Ovary (tissue), 9 donors: ENCODE data around the gene CDK7. TPM values are rescaled to one million over a fixed set of nuclear protein-coding genes. Genes with fewer than 3 reads are reported as not detected.
"Not testable (repeated sequence)": the region's sequence is repeated elsewhere in the genome, so short reads cannot be mapped to it uniquely, and the experiment has no call there.

ENCODE experiments used
- DNase-seq, 5 donors: peaks; one replicate each; pipeline ENCODE4 v3.0.0-alpha.2; 2019 to 2020
- H3K27ac ChIP-seq, 2 donors: fragments of 200-600 bp; one replicate each; pipeline versions ENCODE4 v1.5.1 to v1.8.0; 2019 to 2022
- H3K27me3 ChIP-seq: fragments of 200-600 bp; one replicate; pipeline ENCODE4 v1.8.0; 2022
- H3K36me3 ChIP-seq: fragments of 200-600 bp; sonication (generic); one replicate; pipeline ENCODE4 v1.5.1; 2019
- H3K4me1 ChIP-seq: one replicate; pipeline ENCODE4 v1.8.1; 2013; ENCODE audit warnings: mild to moderate bottlenecking, moderate library complexity; ENCODE audit not compliant: insufficient read depth
- H3K4me3 ChIP-seq: fragments of 200-600 bp; sonication (generic); one replicate; pipeline ENCODE4 v1.5.1; 2017
- H3K9me3 ChIP-seq, 2 donors: fragments of 200-600 bp in 1 of 2; sonication (generic) in 1 of 2; one replicate each; pipeline versions ENCODE4 v1.5.1 to v1.8.1; 2013 to 2019; ENCODE audit warnings: mild to moderate bottlenecking in 1 of 2, moderate library complexity in 1 of 2
- CTCF ChIP-seq, 3 donors: fragments of 450-650 bp in 2 of 3; fragments of 200-600 bp in 1 of 3; IDR thresholded peaks; one replicate each; pipeline versions ENCODE4 v1.5.1 to v1.8.0; 2016 to 2022; ENCODE audit warnings: antibody characterized with exemption in 3 of 3, mild to moderate bottlenecking in 1 of 3
- EP300 ChIP-seq: sonication (generic); formaldehyde crosslinking; IDR thresholded peaks from one replicate; pipeline ENCODE4 v1.6.1; 2017; ENCODE audit warnings: antibody characterized with exemption
- POLR2A ChIP-seq: fragments of 450-650 bp; IDR thresholded peaks from one replicate; pipeline ENCODE4 v1.6.1; 2017; ENCODE audit warnings: antibody characterized with exemption, mild to moderate bottlenecking, moderate library complexity
- WGBS, 3 donors: extraction: QIAGEN DNeasy Blood & Tissue Kit in 1 of 3; methylation state at CpG; one replicate each; pipeline versions ENCODE4 v1.1.5 to v1.1.7; 2013 to 2017; 5-methylcytosine and 5-hydroxymethylcytosine counted together
- intact Hi-C, 4 donors: fragments of 100-400 bp; cut with DNase I; formaldehyde crosslinking; loops; one replicate each; pipeline versions ENCODE4 v1.11.0 to v1.15.1; 2022 to 2023
- polyA plus RNA-seq, 2 donors: library from polyadenylated mRNA; stranded (reverse); fragments of 200-250 nt in 1 of 2; fragments of 350-450 nt in 1 of 2; fragmentation: Illumina TruSeq in 1 of 2; extraction: RNeasy Lipid Tissue Mini Kit (QIAGEN cat#74804) in 1 of 2; gene quantifications; one replicate each; pipeline ENCODE4 v1.2.3, GENCODE V29; 2013 to 2014
- total RNA-seq, 7 donors: library from RNA; depleted of rRNA in 2 of 7; stranded (reverse); fragments of >200 nt in 2 of 7; fragmentation: NEBNext Ultra II Directional in 3 of 7; extraction: Animal tissue kit (Norgen Biotek cat#: 25700) in 3 of 7; gene quantifications; one replicate each; pipeline versions ENCODE4 v1.1.0 to v1.2.4, GENCODE V29; 2016 to 2023
- donor health status: DM: no; HTN: no; CAD: no; lungs with moderate emphysema.
- donor health status: DM: no; HTN: no; CAD: no.
- donor health status: Bipolar disorder and iron deficiency.
- donor health status: DM: yes; HTN: yes; CAD: no.
- donor health status: DM: no; HTN: no; CAD: no.
- donor health status: DM: yes; HTN: yes; CAD: no.

Gene CDK7
- total and polyA plus RNA-seq, 9 donors = 8.3 to 20.1 (median 16.7) TPM

GRCh38 chr5:69225860-69226259 is 8.8 kb upstream of the CDK7 start:
- intact Hi-C loops = no loop called here
- Histone ChIP-seq H3K9me3 (no peaks in the 10 kb centered on the region), H3K36me3 (no peaks in the 10 kb centered on the region)

DNA sequence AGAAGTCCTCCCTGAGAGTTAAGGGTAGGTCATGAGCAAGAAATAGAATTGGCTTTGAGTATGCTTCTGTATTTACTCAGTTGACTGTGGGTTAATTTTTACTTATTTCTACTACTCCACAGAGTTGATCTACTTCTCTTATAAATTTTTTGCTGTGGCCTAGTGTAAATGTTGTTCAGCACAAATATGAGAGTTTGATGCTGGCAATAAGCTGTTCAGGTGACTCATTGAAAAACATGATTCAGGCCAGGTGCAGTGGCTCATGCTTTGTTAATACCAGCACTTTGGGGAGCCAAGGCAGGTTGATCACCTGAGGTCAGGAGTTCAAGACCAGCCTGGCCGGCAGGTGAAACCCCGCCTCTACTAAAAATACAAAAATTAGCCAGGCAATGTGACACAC is 4.5 kb upstream of the CDK7 start:
- intact Hi-C loops = no loop called here
- 80 to 90% (median 88%) methylated on average over 2 of the region's 2 CpGs for WGBS, 3 donors
- no peak for DNase-seq
- Histone ChIP-seq H3K9me3 (no peaks in the 10 kb centered on the region), H3K27me3 (no peaks in the 10 kb centered on the region), H3K4me1 (no peaks in the 10 kb centered on the region), H3K27ac (no peak overlapping the region), H3K4me3 (no peak overlapping the region), H3K36me3 (no peaks in the 10 kb centered on the region)
- no peak for TF ChIP-seq CTCF (IDR thresholded peaks at IDR 0.05)
- no peak for TF ChIP-seq EP300
- no peak for TF ChIP-seq POLR2A

More at GRCh38 chr5:69225860-69226259, 8.8 kb upstream of the CDK7 start:
- no peak overlapping the region for H3K27ac ChIP-seq
- no peak for DNase-seq
- TF ChIP-seq POLR2A = no peak
- no peak for TF ChIP-seq CTCF (IDR thresholded peaks at IDR 0.05)
- TF ChIP-seq EP300 = no peak
- no peak overlapping the region for H3K4me3 ChIP-seq
- H3K4me1 ChIP-seq = peaks cover 1% of the 10 kb centered on the region
- no peaks in the 10 kb centered on the region for H3K27me3 ChIP-seq
- 90 to 93% (median 91%) methylated on average over 4 of the region's 4 CpGs for WGBS, 3 donors

DNA sequence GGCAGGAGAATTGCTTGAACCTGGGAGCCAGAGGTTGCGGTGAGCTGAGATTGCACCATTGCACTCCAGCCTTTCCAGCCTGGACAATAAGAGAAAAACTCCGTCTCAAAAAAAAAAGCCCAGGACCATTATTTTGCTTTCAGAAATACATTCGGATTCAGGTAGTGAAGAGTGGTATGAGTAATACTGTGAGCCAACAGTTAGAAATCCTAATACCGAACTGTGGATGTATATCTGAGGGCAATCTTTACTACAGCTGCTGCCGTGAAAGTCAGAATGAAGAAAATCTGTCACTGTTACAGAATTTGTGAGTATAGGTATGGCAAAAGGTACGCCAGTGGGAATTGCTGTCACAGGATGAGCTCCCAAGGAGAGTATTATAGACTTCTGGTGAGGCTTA is 3.4 kb upstream of the CDK7 start:
- TF ChIP-seq CTCF (IDR thresholded peaks at IDR 0.05) (no peak), EP300 (no peak), POLR2A (no peak)
- Histone ChIP-seq H3K27me3 (no peaks in the 10 kb centered on the region), H3K36me3 (no peaks in the 10 kb centered on the region), H3K4me3 (no peak overlapping the region), H3K9me3 (no peaks in the 10 kb centered on the region), H3K4me1 (peaks cover 6% of the 10 kb centered on the region), H3K27ac (no peak overlapping the region)
- WGBS, 3 donors = 88 to 92% (median 90%) methylated on average over 6 of the region's 6 CpGs
- intact Hi-C loops = no loop called here
- DNase-seq = no peak

- Histone ChIP-seq H3K27ac (no peak overlapping the region), H3K9me3 (no peaks in the 10 kb centered on the region), H3K4me1 (peaks cover 6% of the 10 kb centered on the region), H3K4me3 (no peak overlapping the region), H3K27me3 (no peaks in the 10 kb centered on the region), H3K36me3 (no peaks in the 10 kb centered on the region)
- intact Hi-C loops = no loop called here
- TF ChIP-seq POLR2A = no peak
- no peak for TF ChIP-seq EP300
- TF ChIP-seq CTCF (IDR thresholded peaks at IDR 0.05) = no peak
- WGBS, 3 donors = 59 to 73% (median 63%) methylated on average over 2 of the region's 2 CpGs
- no peak for DNase-seq
Measured at GRCh38 chr5:69231851-69232250, 2.8 kb upstream of the CDK7 start.

GRCh38 chr5:69236733-69237132 is 2.0 kb downstream of the CDK7 start:
- H3K27ac ChIP-seq, H3K4me1 ChIP-seq, H3K4me3 ChIP-seq, intact Hi-C loops, H3K36me3 ChIP-seq, H3K9me3 ChIP-seq, DNase-seq, H3K27me3 ChIP-seq: not testable (repeated sequence)
- 90 to 94% (median 90%) methylated on average over 9 of the region's 9 CpGs for WGBS, 3 donors
